ENCODE measurements around the gene RASA4.
"Not testable (repeated sequence)": the region's sequence is repeated elsewhere in the genome, so short reads cannot be mapped to it uniquely, and the experiment has no call there.

The RASA4 gene

DNA sequence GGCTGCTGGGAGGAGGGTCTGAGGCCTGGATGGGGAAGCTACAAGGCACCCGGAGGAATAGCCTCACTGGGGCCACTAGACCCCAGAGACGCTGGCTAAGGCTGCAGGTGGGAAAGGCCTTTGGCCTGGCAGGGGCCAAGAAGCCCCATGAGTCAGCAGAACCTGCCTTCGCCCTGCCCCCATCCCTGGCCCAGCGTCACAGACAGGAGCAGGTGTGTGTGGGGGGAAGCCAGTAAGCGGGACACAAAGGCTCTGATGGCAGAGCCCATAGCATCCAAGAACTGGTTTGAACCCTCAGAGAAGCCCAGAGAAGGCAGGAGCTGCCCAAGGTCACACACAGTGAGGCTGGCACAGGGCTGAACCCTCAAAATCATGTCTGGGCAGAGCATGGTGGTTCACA is 9.7 kb downstream of the RASA4 start:
- in situ Hi-C loops (cut with MboI; ENCODE audit: low sequenced_read_pairs), result not testable (repeated sequence)

GRCh38 chr7:102604431-102605145 is 12.0 kb downstream of the RASA4 start:
- in situ Hi-C loops (cut with MboI; ENCODE audit: low sequenced_read_pairs), result not testable (repeated sequence)

DNA sequence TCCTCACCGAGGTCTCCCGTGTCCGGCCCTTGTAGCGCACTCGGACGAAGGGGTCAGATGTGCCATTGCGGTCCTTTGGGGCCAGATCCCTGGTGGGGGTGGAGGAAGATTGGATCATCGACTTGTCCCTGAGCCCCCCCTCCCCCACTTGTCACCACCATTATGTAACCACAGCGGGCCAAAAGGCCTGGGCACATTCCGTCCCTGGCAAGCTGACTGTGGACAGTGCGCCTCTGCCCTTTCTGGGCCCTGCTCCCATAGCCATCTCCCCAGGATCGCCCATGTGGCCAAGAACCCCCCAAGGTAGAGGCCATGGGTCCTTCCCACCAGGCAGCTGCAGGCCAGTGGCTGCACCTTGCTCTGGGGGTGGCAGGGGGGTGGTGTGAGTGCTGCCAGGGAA is 14.2 kb downstream of the RASA4 start:
- in situ Hi-C loops (cut with MboI; ENCODE audit: low sequenced_read_pairs), result not testable (repeated sequence)

DNA sequence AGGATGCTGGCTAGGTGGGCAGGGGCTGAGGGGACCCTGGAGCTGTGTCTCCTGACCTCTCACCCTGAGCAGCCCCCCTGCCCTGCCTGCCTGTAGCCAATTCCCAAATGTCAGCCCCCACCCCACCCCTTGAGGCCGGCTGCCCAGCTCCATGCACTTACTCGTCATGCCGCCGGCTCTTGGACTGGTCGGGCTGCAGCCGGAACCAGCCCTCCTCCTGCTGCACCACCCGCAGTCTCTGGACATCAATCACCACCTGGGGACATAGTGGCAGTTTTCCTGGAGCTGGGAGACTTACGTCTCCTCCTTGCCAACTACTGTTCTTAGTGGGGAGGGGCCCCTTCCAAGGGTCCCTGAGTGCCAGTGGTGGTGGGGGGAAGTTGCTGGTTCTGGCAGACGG is 16.9 kb downstream of the RASA4 start:
- in situ Hi-C loops (cut with MboI; ENCODE audit: low sequenced_read_pairs), result not testable (repeated sequence)

GRCh38 chr7:102596036-102596435 is 20.5 kb downstream of the RASA4 start:
- in situ Hi-C loops (cut with MboI; ENCODE audit: low sequenced_read_pairs), result not testable (repeated sequence)

GRCh38 chr7:102593637-102594334 is 22.8 kb downstream of the RASA4 start:
- in situ Hi-C loops (cut with MboI; ENCODE audit: low sequenced_read_pairs), result not testable (repeated sequence)

GRCh38 chr7:102592477-102593019 is 24.0 kb downstream of the RASA4 start:
- in situ Hi-C loops (cut with MboI; ENCODE audit: low sequenced_read_pairs), result not testable (repeated sequence)

DNA sequence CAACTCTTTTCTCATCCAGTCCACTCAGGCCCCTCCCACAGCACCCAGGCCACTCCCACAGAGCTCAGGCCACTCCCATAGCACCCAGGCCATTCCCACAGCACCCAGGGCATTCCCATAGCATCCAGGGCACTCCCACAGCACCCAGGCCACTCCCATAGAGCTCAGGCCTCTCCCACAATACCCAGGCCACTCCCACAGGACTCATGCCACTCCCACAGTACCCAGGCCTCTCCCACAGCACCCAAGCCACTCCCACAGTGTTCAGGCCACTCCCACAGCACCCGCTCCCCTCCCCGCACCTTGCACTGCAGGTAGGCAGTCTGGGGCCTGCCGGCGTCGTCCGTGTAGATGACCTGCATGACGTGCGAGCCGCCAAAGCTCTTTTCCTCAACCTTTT is 26.7 kb downstream of the RASA4 start:
- in situ Hi-C loops (cut with MboI; ENCODE audit: low sequenced_read_pairs), result not testable (repeated sequence)

GRCh38 chr7:102583495-102583894 is 33.1 kb downstream of the RASA4 start:
- in situ Hi-C loops (cut with MboI; ENCODE audit: low sequenced_read_pairs), result not testable (repeated sequence)

DNA sequence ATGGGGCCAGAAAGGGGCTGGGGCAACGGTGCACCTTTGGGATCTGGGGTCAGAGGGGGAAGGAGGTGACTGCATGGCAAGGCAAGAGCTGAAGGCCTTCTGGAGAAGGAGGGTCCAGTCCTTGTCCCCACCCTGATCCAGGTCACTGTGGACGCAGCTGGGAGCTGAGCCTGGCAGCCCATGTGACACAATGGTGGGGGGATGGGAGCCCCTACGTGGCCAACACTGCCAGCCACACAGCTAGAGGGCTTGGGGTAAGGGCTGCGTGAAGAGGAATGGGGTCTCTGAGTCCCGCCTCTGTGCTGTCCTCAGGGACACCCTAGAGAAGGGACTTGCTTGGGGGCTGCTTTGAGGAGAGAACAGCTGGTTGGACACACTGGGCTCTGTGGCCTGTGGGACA is 34.8 kb downstream of the RASA4 start:
- in situ Hi-C loops (cut with MboI; ENCODE audit: low sequenced_read_pairs), result not testable (repeated sequence)

DNA sequence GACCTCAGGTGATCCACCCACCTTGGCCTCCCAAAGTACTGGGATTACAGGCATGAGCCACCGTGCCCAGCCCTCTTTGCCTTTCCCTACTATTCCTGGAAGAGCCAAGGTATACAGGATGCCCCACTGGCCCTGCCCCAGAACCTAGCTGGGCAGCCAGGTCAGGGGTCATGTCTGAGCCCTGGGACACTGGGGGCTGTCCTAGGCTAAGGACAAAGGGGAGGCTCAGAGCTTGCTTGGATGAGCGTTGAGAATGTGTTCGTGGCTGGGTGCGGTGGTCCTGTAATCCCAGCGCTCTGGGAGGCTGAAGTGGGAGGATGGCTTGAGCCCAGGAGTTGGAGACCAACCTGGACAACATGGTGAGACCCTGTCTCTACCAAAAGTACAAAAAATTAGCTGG is 38.1 kb downstream of the RASA4 start:
- in situ Hi-C loops (cut with MboI; ENCODE audit: low sequenced_read_pairs), result not testable (repeated sequence)

- in situ Hi-C loops (cut with MboI; ENCODE audit: low sequenced_read_pairs), result not testable (repeated sequence)
These were observed 39.0 kb downstream of the RASA4 start for GRCh38 chr7:102577315-102578240.

- in situ Hi-C loops (cut with MboI; ENCODE audit: low sequenced_read_pairs), result not testable (repeated sequence)
These were observed 40.2 kb downstream of the RASA4 start for GRCh38 chr7:102576363-102576762.

- in situ Hi-C loops (cut with MboI; ENCODE audit: low sequenced_read_pairs), result not testable (repeated sequence)
These were observed 41.9 kb downstream of the RASA4 start for GRCh38 chr7:102574607-102575006.

DNA sequence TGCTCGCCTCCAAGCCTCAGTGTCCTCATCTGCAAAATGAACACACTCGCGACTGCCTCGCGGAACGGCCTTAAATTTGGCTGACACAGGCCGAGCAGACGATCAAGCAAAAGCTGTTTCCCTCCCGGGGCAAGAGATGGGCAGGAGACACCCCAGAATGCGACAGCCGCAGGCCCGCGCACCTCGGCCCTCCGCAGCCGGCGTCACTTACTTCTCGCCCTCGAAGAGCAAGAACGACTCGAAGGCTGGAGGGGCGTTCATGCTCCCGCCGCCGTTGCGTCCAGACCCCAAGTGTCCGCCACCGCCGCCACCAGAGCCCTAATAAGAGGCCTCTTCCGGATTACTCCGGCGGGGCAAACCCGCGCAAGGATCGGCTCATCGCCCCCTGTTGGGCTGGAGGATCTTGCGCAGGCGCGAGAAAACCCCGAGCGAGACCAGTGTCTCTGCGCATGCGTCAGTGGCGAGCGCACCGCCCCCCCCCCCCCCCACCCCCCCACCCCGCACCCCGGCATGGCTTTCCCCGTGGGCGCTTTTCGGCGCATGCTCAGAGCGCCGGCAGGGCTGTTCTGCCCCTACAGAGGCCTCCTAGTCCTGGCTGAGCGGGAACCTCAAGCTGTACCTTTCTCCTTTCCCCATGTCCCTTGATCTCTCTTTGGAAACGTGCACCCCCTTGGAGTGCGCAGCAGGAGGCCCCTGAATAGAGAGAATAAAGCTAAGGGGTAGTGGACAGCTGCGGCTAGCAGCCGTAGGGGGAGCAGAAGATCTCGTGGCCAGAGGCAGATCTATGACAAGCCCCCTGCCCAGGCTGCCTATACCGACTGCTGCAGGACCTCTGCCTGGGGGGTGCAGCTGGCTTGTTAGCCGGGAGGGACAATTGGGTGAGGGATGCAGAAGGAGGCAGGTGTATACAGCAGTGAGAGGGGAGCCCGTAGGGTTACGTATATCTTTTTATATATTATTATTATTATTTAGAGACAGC is 44.0 kb downstream of the RASA4 start, which contains the start of gene POLR2J3:
Gene POLR2J3, minus strand, starts transcription at position 323 of the 979 bp plus-strand sequence. Its CDS starts 62 bp downstream, at position 261.
- in situ Hi-C loops (cut with MboI; ENCODE audit: low sequenced_read_pairs), result not testable (repeated sequence)

DNA sequence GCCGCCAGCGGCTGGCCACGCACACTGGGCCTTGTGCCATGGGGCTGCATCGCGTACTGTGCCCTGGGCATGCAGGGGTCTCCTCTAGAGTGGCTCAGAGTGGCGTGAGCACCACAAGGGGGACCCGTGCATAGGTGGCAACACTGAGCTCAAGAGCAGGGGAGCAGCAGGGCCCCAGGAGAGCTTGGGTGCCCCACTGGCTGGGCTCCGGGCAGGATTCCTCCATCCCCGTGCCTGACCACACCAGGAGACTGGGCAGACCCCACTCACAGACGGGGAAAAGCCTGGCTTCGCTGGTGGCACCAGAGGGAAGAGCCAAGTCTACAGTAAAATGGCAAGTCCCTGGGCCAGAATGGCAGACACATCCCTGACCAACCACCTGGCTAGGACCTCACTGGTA is 47.9 kb downstream of the RASA4 start:
- in situ Hi-C loops (cut with MboI; ENCODE audit: low sequenced_read_pairs), result not testable (repeated sequence)

DNA sequence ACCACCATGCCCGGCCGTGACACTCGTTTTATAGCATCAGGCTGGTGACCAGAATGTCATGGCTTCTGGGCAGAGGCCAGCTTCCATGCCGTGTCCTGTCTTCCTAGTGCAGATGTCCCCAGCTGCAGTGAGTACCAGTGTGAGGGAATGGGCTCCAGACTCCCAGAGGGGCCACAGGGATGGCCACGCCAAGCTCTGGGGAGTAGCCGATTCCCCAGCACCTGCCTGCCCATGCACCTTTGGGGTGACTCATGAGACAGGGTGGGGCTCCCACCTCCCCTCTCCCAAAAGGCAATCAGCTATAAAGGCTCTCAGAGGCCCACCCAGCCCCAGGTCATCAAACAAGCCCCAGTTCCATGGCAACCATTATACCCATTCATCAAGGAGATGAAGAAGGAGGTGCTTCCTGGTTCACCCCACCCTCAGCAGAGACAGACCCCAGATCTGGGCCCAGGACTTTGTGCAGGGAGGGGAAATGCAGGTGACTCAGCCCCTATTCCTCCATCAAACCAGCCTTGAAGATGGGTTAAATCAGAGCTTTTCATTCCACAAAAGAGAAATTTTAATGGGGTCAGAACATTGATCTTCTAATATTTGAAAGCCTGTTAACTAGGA is 65.6 kb downstream of the RASA4 start, which contains the start of gene SPDYE2:
Gene SPDYE2, plus strand, starts transcription at position 419 of the 615 bp plus-strand sequence. CDS start 2,030 bp downstream, outside the sequence.
- in situ Hi-C loops (cut with MboI; ENCODE audit: low sequenced_read_pairs), result not testable (repeated sequence)

DNA sequence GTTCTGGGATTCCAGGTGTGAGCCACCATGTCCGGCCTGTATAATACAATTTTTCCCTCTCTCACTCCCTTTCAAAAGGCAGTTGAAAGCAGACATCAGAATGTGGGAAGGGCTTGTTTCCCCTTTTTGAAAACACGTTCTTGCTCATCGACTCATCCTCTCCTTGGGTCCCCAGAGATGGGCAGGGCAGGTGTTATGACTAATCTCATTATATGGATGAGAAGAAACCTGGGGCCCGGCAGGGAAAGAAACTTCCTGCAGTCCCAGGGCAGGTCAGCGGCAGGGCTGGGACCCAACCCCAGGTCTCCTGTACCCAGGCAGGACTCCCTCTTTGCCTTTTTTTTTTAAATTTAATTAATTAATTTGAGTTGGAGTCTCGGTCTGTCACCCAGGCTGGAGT is 70.2 kb downstream of the RASA4 start:
- in situ Hi-C loops (cut with MboI; ENCODE audit: low sequenced_read_pairs), result not testable (repeated sequence)

DNA sequence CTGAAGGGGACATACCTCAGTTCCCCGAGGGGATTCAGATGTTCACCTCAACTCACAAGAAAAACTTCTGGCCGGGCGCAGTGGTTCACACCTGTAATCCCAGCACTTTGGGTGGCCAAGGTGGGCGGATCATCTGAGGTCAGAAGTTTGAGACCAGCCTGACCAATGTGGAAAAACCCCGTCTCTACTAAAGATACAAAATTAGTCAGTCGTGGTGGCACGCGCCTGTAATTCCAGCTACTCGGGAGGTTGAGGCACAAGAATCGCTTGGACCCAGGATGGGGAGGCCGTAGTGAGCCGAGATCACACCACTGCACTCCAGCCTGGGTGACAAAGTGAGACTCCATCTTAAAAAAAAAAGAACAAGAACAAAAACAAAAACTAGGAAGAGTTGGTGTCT is 71.3 kb downstream of the RASA4 start:
- in situ Hi-C loops (cut with MboI; ENCODE audit: low sequenced_read_pairs), result not testable (repeated sequence)
